ENCODE data around the gene PPM1D.
"Not testable (repeated sequence)": the region's sequence is repeated elsewhere in the genome, so short reads cannot be mapped to it uniquely, and the experiment has no call there.

PPM1D gene

GRCh38 chr17:60594170-60594569 is 5.8 kb upstream of the PPM1D start:
- DNase-seq: not testable (repeated sequence)

GRCh38 chr17:60594734-60595133 is 5.3 kb upstream of the PPM1D start:
- DNase-seq: no peak

GRCh38 chr17:60597297-60597696 is 2.7 kb upstream of the PPM1D start:
- no peak for DNase-seq

GRCh38 chr17:60598001-60598736 is 1.8 kb upstream of the PPM1D start:
- no peak for DNase-seq

DNA sequence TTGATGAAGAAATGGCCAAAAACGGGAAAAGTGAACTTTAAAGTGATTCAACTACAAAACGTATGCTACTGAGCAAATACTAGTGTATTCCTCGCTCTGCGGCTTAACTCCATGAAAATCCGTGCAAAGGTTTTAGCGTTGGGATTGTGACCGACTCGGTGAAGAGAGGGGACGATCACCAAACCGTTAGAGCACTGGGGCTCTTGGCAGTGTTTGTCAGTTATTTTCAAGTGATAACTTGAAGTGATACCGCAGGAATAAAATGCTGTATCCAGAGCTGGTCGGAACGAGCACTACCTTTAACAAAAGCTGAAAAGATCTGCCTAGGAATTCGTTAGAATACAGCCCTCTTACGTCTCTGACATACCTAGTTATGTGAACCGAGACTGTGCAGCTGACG is 773 bp upstream of the PPM1D start:
- no peak for DNase-seq

GRCh38 chr17:60600490-60601446 is 775 bp downstream of the PPM1D start:
- peak; percentile 49 for DNase-seq

GRCh38 chr17:60601447-60602384 is 1.7 kb downstream of the PPM1D start:
- peak; percentile 43 for DNase-seq

- no peak for DNase-seq
Measured at GRCh38 chr17:60602385-60602742, 2.4 kb downstream of the PPM1D start.

- DNase-seq: no peak
Measured at GRCh38 chr17:60602871-60603270, 2.9 kb downstream of the PPM1D start.

GRCh38 chr17:60603477-60603876 is 3.5 kb downstream of the PPM1D start:
- not testable (repeated sequence) for DNase-seq

GRCh38 chr17:60604686-60605334 is 4.8 kb downstream of the PPM1D start:
- DNase-seq: no peak

GRCh38 chr17:60606036-60606435 is 6.0 kb downstream of the PPM1D start:
- DNase-seq: no peak

GRCh38 chr17:60610473-60610872 is 10.5 kb downstream of the PPM1D start:
- no peak for DNase-seq

DNA sequence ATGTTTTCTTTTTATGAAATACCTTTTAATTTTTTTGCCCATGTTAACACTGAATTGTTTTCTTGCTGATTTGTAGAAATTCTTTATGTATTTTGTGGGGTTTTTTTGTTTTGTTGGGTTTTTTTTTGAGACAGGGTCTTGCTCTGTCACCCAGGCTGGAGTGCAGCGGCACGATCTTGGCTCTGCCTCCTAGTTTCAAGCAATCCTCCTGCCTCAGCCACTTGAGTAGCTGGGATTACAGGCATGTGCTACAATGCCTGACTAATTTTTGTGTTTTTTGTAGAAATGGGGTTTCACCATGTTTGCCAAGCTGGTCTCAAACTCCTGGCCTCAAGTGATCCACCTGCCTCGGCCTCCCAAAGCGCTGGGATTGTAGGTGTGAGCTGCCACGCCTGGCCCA is 11.3 kb downstream of the PPM1D start:
- not testable (repeated sequence) for DNase-seq

- DNase-seq: no peak
Measured at GRCh38 chr17:60613325-60613724, 13.3 kb downstream of the PPM1D start.

DNA sequence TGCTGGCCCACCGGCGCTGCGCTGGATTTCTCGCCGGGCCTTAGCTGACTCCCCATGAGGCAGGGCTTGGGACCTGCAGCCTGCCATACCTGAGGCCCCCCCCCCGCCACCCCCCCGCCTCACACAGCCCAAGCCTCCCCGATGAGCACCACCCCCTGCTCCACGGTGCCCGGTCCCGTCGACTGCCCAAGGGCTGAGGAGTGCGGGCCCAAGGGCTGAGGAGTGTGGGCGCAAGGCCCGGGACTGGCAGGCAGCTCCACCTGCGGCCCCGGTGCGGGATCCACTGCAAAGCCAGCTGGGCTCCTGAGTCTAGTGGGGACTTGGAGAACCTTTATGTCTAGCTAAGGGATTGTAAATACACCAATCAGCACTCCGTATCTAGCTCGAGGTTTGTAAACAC is 13.8 kb downstream of the PPM1D start:
- DNase-seq: not testable (repeated sequence)

- not testable (repeated sequence) for DNase-seq
Measured at GRCh38 chr17:60614247-60614646, 14.3 kb downstream of the PPM1D start.

- no peak for DNase-seq
Measured at GRCh38 chr17:60615108-60615507, 15.1 kb downstream of the PPM1D start.

GRCh38 chr17:60615840-60616239 is 15.8 kb downstream of the PPM1D start:
- no peak for DNase-seq

DNA sequence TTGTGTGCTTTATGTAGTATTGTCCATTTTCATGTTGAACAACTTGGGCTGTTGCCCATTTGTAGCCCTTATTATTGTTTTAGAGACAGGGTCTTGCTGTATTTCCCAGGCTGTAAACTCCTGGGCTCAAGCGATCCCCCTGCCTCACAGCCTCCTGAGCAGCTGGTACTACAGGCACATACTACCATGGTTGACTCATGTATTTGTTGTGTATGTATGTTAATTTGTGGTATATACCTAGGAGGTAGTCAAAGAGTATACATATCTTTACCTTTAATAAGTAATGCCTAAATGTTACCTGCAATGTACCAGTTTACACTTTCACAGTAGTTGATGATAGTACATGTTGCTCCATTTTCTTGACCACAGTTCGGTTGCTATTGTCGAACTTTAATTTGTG is 18.1 kb downstream of the PPM1D start:
- no peak for DNase-seq

GRCh38 chr17:60618854-60619526 is 19.0 kb downstream of the PPM1D start:
- no peak for DNase-seq

GRCh38 chr17:60622961-60623360 is 23.0 kb downstream of the PPM1D start:
- no peak for DNase-seq
